SK-N-SH treated with all-trans-retinoic acid at 6 μM for 48 hours (cell line): ENCODE data around the gene NEU2.

ENCODE experiments used
- ARNTL ChIP-seq: fragments of 450-650 bp; formaldehyde crosslinking; IDR thresholded peaks from 2 replicates; pipeline ENCODE4 v1.5.0; 2020; ENCODE audit warnings: low read depth, mild to moderate bottlenecking, moderate library complexity, borderline replicate concordance
- OSR1 ChIP-seq: fragments of 250-450 bp; sonication (Bioruptor Pico); IDR thresholded peaks from 2 replicates; pipeline ENCODE4 v1.8.0; 2022; ENCODE audit warnings: moderate library complexity, mild to moderate bottlenecking, inconsistent platforms
- TOX ChIP-seq: fragments of 250-450 bp; sonication (Bioruptor Pico); IDR thresholded peaks from 2 replicates; pipeline ENCODE4 v1.8.0; 2021; ENCODE audit warnings: mild to moderate bottlenecking, moderate library complexity, borderline replicate concordance
- ZNF8 ChIP-seq: fragments of 450-650 bp; formaldehyde crosslinking; IDR thresholded peaks from 2 replicates; pipeline ENCODE4 v1.5.0; 2020; ENCODE audit warnings: mild to moderate bottlenecking, moderate library complexity
- TF ChIP-seq, protein P1 (sequence below): fragments of 250-450 bp; sonication (Bioruptor Pico); IDR thresholded peaks from 2 replicates; pipeline ENCODE4 v1.5.0; 2020; ENCODE audit warnings: mild to moderate bottlenecking, moderate library complexity

GRCh38 chr2:233034091-233034882, 1.8 kb downstream of the NEU2 start:
- TF ChIP-seq OSR1 (CRISPR knock-in tag) (no peak), ZNF8 (CRISPR knock-in tag) (no peak), ARNTL (CRISPR knock-in tag) (no peak), TOX (CRISPR knock-in tag) (no peak)
- TF ChIP-seq, protein P1, sequence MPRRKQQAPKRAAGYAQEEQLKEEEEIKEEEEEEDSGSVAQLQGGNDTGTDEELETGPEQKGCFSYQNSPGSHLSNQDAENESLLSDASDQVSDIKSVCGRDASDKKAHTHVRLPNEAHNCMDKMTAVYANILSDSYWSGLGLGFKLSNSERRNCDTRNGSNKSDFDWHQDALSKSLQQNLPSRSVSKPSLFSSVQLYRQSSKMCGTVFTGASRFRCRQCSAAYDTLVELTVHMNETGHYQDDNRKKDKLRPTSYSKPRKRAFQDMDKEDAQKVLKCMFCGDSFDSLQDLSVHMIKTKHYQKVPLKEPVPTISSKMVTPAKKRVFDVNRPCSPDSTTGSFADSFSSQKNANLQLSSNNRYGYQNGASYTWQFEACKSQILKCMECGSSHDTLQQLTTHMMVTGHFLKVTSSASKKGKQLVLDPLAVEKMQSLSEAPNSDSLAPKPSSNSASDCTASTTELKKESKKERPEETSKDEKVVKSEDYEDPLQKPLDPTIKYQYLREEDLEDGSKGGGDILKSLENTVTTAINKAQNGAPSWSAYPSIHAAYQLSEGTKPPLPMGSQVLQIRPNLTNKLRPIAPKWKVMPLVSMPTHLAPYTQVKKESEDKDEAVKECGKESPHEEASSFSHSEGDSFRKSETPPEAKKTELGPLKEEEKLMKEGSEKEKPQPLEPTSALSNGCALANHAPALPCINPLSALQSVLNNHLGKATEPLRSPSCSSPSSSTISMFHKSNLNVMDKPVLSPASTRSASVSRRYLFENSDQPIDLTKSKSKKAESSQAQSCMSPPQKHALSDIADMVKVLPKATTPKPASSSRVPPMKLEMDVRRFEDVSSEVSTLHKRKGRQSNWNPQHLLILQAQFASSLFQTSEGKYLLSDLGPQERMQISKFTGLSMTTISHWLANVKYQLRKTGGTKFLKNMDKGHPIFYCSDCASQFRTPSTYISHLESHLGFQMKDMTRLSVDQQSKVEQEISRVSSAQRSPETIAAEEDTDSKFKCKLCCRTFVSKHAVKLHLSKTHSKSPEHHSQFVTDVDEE (CRISPR knock-in tag): no peak
